ENCODE measurements around the gene ERI2. TPM values are rescaled to one million over a fixed set of nuclear protein-coding genes. Genes with fewer than 3 reads are reported as not detected.
"Not testable (repeated sequence)": the region's sequence is repeated elsewhere in the genome, so short reads cannot be mapped to it uniquely, and the experiment has no call there.

Gene ERI2
- total and polyA plus RNA-seq, 3 experiments from 2014 or later = 2.3 to 22.2 (median 17.4) TPM

GRCh38 chr16:20768818-20769217 lies 37.5 kb downstream of the ERI2 start:
- H3K4me1 ChIP-seq (ENCODE audit: insufficient read depth, low read length) = peaks cover 12% of the 10 kb centered on the region
- H3K4me3 ChIP-seq (ENCODE audit: low read length) = no peak overlapping the region
- Mint-ChIP-seq H3K36me3 (peaks cover 0 to 2% (median 0%) of the 10 kb centered on the region in 3 donors), H3K4me1 (peaks cover 8 to 15% (median 10%) of the 10 kb centered on the region in 3 donors), H3K4me3 (no peak overlapping the region), H3K27ac (no peak overlapping the region), H3K9me3 (no peaks in the 10 kb centered on the region), H3K27me3 (no peaks in the 10 kb centered on the region)
- no peak for DNase-seq
- ChIA-PET POLR2A (no interaction called here), CTCF (no interaction called here)
- H3K27me3 ChIP-seq (ENCODE audit: insufficient read depth, low read length, poor library complexity, severe bottlenecking) = no peaks in the 10 kb centered on the region
- H3K27ac ChIP-seq (ENCODE audit: low read depth, low read length) = no peak overlapping the region
- no peaks in the 10 kb centered on the region for H3K36me3 ChIP-seq (ENCODE audit: insufficient read depth, low read length)
- H3K9me3 ChIP-seq (ENCODE audit: low read length) = no peaks in the 10 kb centered on the region

GRCh38 chr16:20768121-20768520 lies 38.2 kb downstream of the ERI2 start:
- no peaks in the 10 kb centered on the region for H3K9me3 Mint-ChIP-seq
- Histone ChIP-seq H3K4me1 (ENCODE audit: insufficient read depth, low read length) (peaks cover 16% of the 10 kb centered on the region), H3K9me3 (ENCODE audit: low read length) (no peaks in the 10 kb centered on the region), H3K27me3 (ENCODE audit: insufficient read depth, low read length, poor library complexity, severe bottlenecking) (no peaks in the 10 kb centered on the region), H3K4me3 (ENCODE audit: low read length) (no peak overlapping the region), H3K36me3 (ENCODE audit: insufficient read depth, low read length) (no peaks in the 10 kb centered on the region), H3K27ac (ENCODE audit: low read depth, low read length) (peak overlapping the region; percentile 7)
- ChIA-PET CTCF (no interaction called here), POLR2A (no interaction called here)
- no peaks in the 10 kb centered on the region for H3K27me3 Mint-ChIP-seq
- H3K27ac Mint-ChIP-seq = no peak overlapping the region
- peaks cover 0 to 2% (median 2%) of the 10 kb centered on the region in 3 donors for H3K36me3 Mint-ChIP-seq
- peaks cover 15 to 21% (median 17%) of the 10 kb centered on the region in 3 donors for H3K4me1 Mint-ChIP-seq
- H3K4me3 Mint-ChIP-seq = no peak overlapping the region
- no peak for DNase-seq

- CTCF ChIA-PET = no interaction called here
- Mint-ChIP-seq H3K36me3 (peaks cover 0 to 2% (median 2%) of the 10 kb centered on the region in 3 donors), H3K9me3 (no peaks in the 10 kb centered on the region), H3K27ac (no peak overlapping the region), H3K4me3 (no peak overlapping the region), H3K4me1 (peaks cover 20 to 27% (median 23%) of the 10 kb centered on the region in 3 donors), H3K27me3 (no peaks in the 10 kb centered on the region)
- DNase-seq = no peak
- Histone ChIP-seq H3K9me3 (ENCODE audit: low read length) (no peaks in the 10 kb centered on the region), H3K4me1 (ENCODE audit: insufficient read depth, low read length) (peaks cover 20% of the 10 kb centered on the region), H3K27ac (ENCODE audit: low read depth, low read length) (peak overlapping the region; percentile 7), H3K36me3 (ENCODE audit: insufficient read depth, low read length) (no peaks in the 10 kb centered on the region), H3K4me3 (ENCODE audit: low read length) (no peak overlapping the region), H3K27me3 (ENCODE audit: insufficient read depth, low read length, poor library complexity, severe bottlenecking) (no peaks in the 10 kb centered on the region)
- POLR2A ChIA-PET = no interaction called here
Observed at GRCh38 chr16:20767577-20767976, 38.7 kb downstream of the ERI2 start.

GRCh38 chr16:20766294-20766693 lies 40.0 kb downstream of the ERI2 start:
- CTCF ChIA-PET = interaction anchor here (2.6 kb wide), 1 partner anchor 8 kb away, joined by 7 read pairs; no protein-coding TSS in a partner anchor
- DNase-seq = no peak
- Mint-ChIP-seq H3K27me3 (peaks cover 0 to 2% of the 10 kb centered on the region in 2 donors), H3K36me3 (peaks cover 2 to 4% (median 4%) of the 10 kb centered on the region in 3 donors), H3K4me1 (peaks cover 26 to 33% (median 29%) of the 10 kb centered on the region in 3 donors), H3K27ac (no peak overlapping the region), H3K4me3 (no peak overlapping the region), H3K9me3 (peaks cover 0 to 2% (median 0%) of the 10 kb centered on the region in 5 donors)
- POLR2A ChIA-PET = no interaction called here
- no peaks in the 10 kb centered on the region for H3K27me3 ChIP-seq (ENCODE audit: insufficient read depth, low read length, poor library complexity, severe bottlenecking)
- H3K36me3 ChIP-seq (ENCODE audit: insufficient read depth, low read length) = no peaks in the 10 kb centered on the region
- H3K4me3 ChIP-seq (ENCODE audit: low read length) = no peak overlapping the region
- peaks cover 20% of the 10 kb centered on the region for H3K4me1 ChIP-seq (ENCODE audit: insufficient read depth, low read length)
- H3K9me3 ChIP-seq (ENCODE audit: low read length) = no peaks in the 10 kb centered on the region
- H3K27ac ChIP-seq (ENCODE audit: low read depth, low read length) = peak overlapping the region; percentile 46

GRCh38 chr16:20765732-20766131 lies 40.5 kb downstream of the ERI2 start:
- Mint-ChIP-seq H3K27me3 (peaks cover 0 to 2% of the 10 kb centered on the region in 2 donors), H3K27ac (peak overlapping the region in 1 of 8 donors; percentile 12), H3K4me3 (no peak overlapping the region), H3K36me3 (peaks cover 2 to 8% (median 4%) of the 10 kb centered on the region in 3 donors), H3K4me1 (peaks cover 27 to 33% (median 29%) of the 10 kb centered on the region in 3 donors), H3K9me3 (peaks cover 0 to 3% (median under 1%) of the 10 kb centered on the region in 5 donors)
- Histone ChIP-seq H3K27me3 (ENCODE audit: insufficient read depth, low read length, poor library complexity, severe bottlenecking) (no peaks in the 10 kb centered on the region), H3K4me1 (ENCODE audit: insufficient read depth, low read length) (peaks cover 20% of the 10 kb centered on the region), H3K9me3 (ENCODE audit: low read length) (no peaks in the 10 kb centered on the region), H3K27ac (ENCODE audit: low read depth, low read length) (peak overlapping the region; percentile 46), H3K36me3 (ENCODE audit: insufficient read depth, low read length) (no peaks in the 10 kb centered on the region), H3K4me3 (ENCODE audit: low read length) (no peak overlapping the region)
- POLR2A ChIA-PET = no interaction called here
- no peak for DNase-seq
- CTCF ChIA-PET = interaction anchor here (1.1 to 2.6 kb wide), 2 partner anchors 9 to 84 kb away, joined by 3 to 7 read pairs; no protein-coding TSS in a partner anchor

- ChIA-PET CTCF (interaction anchor here (2.6 kb wide), 1 partner anchor 10 kb away, joined by 7 read pairs; no protein-coding TSS in a partner anchor), POLR2A (interaction anchor here (0.9 kb wide), 1 partner anchor 23 kb away, joined by 3 read pairs; no protein-coding TSS in a partner anchor)
- not testable (repeated sequence) for H3K36me3 ChIP-seq (ENCODE audit: insufficient read depth, low read length); H3K4me3 ChIP-seq (ENCODE audit: low read length); H3K9me3 Mint-ChIP-seq; DNase-seq; H3K9me3 ChIP-seq (ENCODE audit: low read length); H3K27me3 Mint-ChIP-seq; H3K4me3 Mint-ChIP-seq; H3K27me3 ChIP-seq (ENCODE audit: insufficient read depth, low read length, poor library complexity, severe bottlenecking)
- Histone ChIP-seq H3K27ac (ENCODE audit: low read depth, low read length) (peak overlapping the region; percentile 46), H3K4me1 (ENCODE audit: insufficient read depth, low read length) (peaks cover 20% of the 10 kb centered on the region)
- peaks cover 28 to 33% (median 29%) of the 10 kb centered on the region in 3 donors for H3K4me1 Mint-ChIP-seq
- peak overlapping the region in 5 of 8 donors; percentile 8 to 93 (median 22) for H3K27ac Mint-ChIP-seq
- peaks cover 2 to 19% (median 5%) of the 10 kb centered on the region in 3 donors for H3K36me3 Mint-ChIP-seq
Observed at GRCh38 chr16:20764448-20764847, 41.8 kb downstream of the ERI2 start.

GRCh38 chr16:20763461-20764232 lies 42.6 kb downstream of the ERI2 start, which contains the start of gene ACSM3:
TSS of gene ACSM3 (plus strand) at chr16:20764014. CDS start at chr16:20770035, 6,021 bp downstream.
- Histone ChIP-seq H3K9me3 (ENCODE audit: low read length) (no peaks in the 10 kb centered on the region), H3K4me3 (ENCODE audit: low read length) (peak within 1 kb of the TSS; percentile 60), H3K4me1 (ENCODE audit: insufficient read depth, low read length) (peaks cover 20% of the 10 kb centered on the region), H3K27ac (ENCODE audit: low read depth, low read length) (peak within 1 kb of the TSS; percentile 46), H3K36me3 (ENCODE audit: insufficient read depth, low read length) (no peaks in the 10 kb centered on the region), H3K27me3 (ENCODE audit: insufficient read depth, low read length, poor library complexity, severe bottlenecking) (no peaks in the 10 kb centered on the region)
- Mint-ChIP-seq H3K4me1 (peaks cover 28 to 33% (median 29%) of the 10 kb centered on the region in 3 donors), H3K27me3 (peaks cover 0 to 2% of the 10 kb centered on the region in 2 donors), H3K9me3 (peaks cover 0 to 7% (median 2%) of the 10 kb centered on the region in 5 donors), H3K4me3 (peak within 1 kb of the TSS; percentile 88 to 97 (median 92)), H3K36me3 (peaks cover 2 to 23% (median 5%) of the 10 kb centered on the region in 3 donors), H3K27ac (peak within 1 kb of the TSS; percentile 82 to 98 (median 93))
- ChIA-PET CTCF (interaction anchor here (1.0 to 2.6 kb wide), 2 partner anchors 11 to 22 kb away, joined by 3 to 7 read pairs; partner anchors contain the start of gene THUMPD1), POLR2A (interaction anchor here (0.9 kb wide), 1 partner anchor 23 kb away, joined by 3 read pairs; no protein-coding TSS in a partner anchor)
- DNase-seq = peak; percentile 38 to 80 (median 73)
